Psoas muscle (tissue), 8 donors: ENCODE results near the gene MAN2A2. TPM values are rescaled to one million over a fixed set of nuclear protein-coding genes. Genes with fewer than 3 reads are reported as not detected.

Source experiments
- ATAC-seq, 4 donors: fragments of 200-7000 bp; cut with Tn5 transposase; one replicate each; pipeline ENCODE4 v1.9.1; 2020; ENCODE audit warnings: moderate library complexity in 3 of 4, mild to moderate bottlenecking in 2 of 4
- DNase-seq, 2 donors: peaks; one replicate each; pipeline ENCODE4 v3.0.0-alpha.2; 2020
- H3K27ac ChIP-seq: fragments of 200-600 bp; one replicate; pipeline ENCODE4 v1.8.0; 2022
- H3K27me3 ChIP-seq, 3 donors: fragments of 200-600 bp in 1 of 3; one replicate each; pipeline versions ENCODE4 v1.6.1 to v1.8.0; 2013 to 2022; ENCODE audit warnings: low read length in 2 of 3, mild to moderate bottlenecking in 2 of 3, moderate library complexity in 1 of 3; ENCODE audit not compliant: insufficient read depth in 3 of 3
- H3K36me3 ChIP-seq, 2 donors: fragments of 200-600 bp in 1 of 2; one replicate each; pipeline versions ENCODE4 v1.6.1 to v1.8.0; 2013 to 2022; ENCODE audit warnings: low read depth in 1 of 2, mild to moderate bottlenecking in 1 of 2, moderate library complexity in 1 of 2; ENCODE audit not compliant: insufficient read depth in 1 of 2
- H3K4me1 ChIP-seq: fragments of 200-600 bp; one replicate; pipeline ENCODE4 v1.8.0; 2022
- H3K4me3 ChIP-seq: fragments of 200-600 bp; one replicate; pipeline ENCODE4 v1.8.0; 2022; ENCODE audit warnings: mild to moderate bottlenecking
- H3K9me3 ChIP-seq: fragments of 200-600 bp; one replicate; pipeline ENCODE4 v1.8.0; 2022
- CTCF ChIP-seq: fragments of 200-600 bp; IDR thresholded peaks from one replicate; pipeline ENCODE4 v1.8.0; 2022; ENCODE audit warnings: antibody characterized with exemption
- WGBS, 3 donors: extraction: QIAGEN DNeasy Blood & Tissue Kit; methylation state at CpG; one replicate each; pipeline versions ENCODE4 v1.1.6 to v1.1.7; 2013; 5-methylcytosine and 5-hydroxymethylcytosine counted together
- intact Hi-C, 2 donors: fragments of 100-400 bp; cut with DNase I; formaldehyde crosslinking; loops; one replicate each; pipeline versions ENCODE4 v1.11.0 to v1.14.2; 2022
- polyA plus RNA-seq, 3 donors: library from polyadenylated mRNA; stranded (reverse); fragments of 200-250 nt; gene quantifications; one replicate each; pipeline ENCODE4 v1.2.3, GENCODE V29; 2013
- total RNA-seq, 4 donors: library from RNA; stranded (reverse); fragmentation: NEBNext Ultra II Directional in 2 of 4; extraction: Animal tissue kit (Norgen Biotek cat#: 25700) in 2 of 4; gene quantifications; one replicate each; pipeline versions ENCODE4 v1.2.1 to v1.2.4, GENCODE V29; 2021 to 2023
- donor health status: healthy with polysubstance abuse.
- donor health status: DM: no; HTN: no; CAD: no; lungs with moderate emphysema.
- donor health status: Bipolar disorder and iron deficiency.
- donor health status: healthy.
- donor health status: DM: yes; HTN: yes; CAD: no.
- donor health status: DM: no; HTN: no; CAD: no.
- donor health status: DM: no; HTN: no; CAD: no.
- donor health status: DM: yes; HTN: yes; CAD: no.

Gene MAN2A2
- total and polyA plus RNA-seq, 7 donors: 22.9 to 127 (median 111) TPM

DNA sequence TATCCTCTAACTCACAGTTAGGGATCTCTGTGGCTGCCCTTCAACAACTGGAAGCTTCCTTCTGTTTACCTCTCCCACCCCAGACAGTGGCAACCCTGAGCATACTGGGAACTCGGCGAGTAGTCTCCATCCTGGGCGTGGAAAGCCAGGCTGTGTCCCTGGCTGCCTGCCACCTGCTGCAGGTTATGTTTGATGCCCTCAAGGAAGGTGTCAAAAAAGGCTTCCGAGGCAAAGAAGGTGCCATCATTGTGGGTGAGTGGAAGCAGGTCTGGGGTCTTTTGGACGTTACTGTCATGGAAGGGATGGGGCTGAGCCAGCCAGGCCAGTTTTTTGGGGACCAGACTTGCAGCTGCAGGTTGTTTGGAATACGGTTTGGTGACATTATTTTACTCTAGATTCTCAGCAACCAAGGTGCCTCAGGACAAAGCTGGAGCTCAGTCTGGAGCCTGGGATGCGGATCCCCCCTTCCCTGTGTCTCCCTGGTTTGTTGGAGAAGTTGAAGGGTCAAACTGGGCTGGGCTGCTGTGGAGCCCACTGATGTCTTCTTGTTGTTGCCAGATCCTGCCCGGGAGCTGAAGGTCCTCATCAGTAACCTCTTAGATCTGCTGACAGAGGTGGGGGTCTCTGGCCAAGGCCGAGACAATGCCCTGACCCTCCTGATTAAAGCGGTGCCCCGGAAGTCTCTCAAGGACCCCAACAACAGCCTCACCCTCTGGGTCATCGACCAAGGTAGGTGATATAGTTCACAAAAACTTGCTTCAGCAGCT, 39.4 kb downstream of the MAN2A2 start:
- H3K9me3 ChIP-seq: no peaks in the 10 kb centered on the region
- WGBS, 3 donors: 89 to 92% (median 90%) methylated on average over 12 of the region's 12 CpGs
- ATAC-seq (no peak), DNase-seq (no peak)
- no peak overlapping the region for H3K27ac ChIP-seq
- peaks cover 3 to 100% of the 10 kb centered on the region in 2 donors for H3K36me3 ChIP-seq
- H3K27me3 ChIP-seq: no peaks in the 10 kb centered on the region
- intact Hi-C loops: no loop called here
- TF ChIP-seq CTCF: no peak
- no peak overlapping the region for H3K4me3 ChIP-seq
- no peaks in the 10 kb centered on the region for H3K4me1 ChIP-seq

- WGBS, 3 donors: 88 to 94% (median 93%) methylated on average over 7 of the region's 7 CpGs
Observed at GRCh38 chr15:90945091-90945490, 42.0 kb downstream of the MAN2A2 start.

GRCh38 chr15:90946538-90946937, 43.4 kb downstream of the MAN2A2 start:
- DNase-seq: no peak
- Histone ChIP-seq H3K4me1 (no peaks in the 10 kb centered on the region), H3K4me3 (no peak overlapping the region), H3K36me3 (peaks cover 2 to 100% of the 10 kb centered on the region in 2 donors), H3K27me3 (no peaks in the 10 kb centered on the region), H3K27ac (no peak overlapping the region), H3K9me3 (no peaks in the 10 kb centered on the region)
- intact Hi-C loops: no loop called here
- TF ChIP-seq CTCF: no peak
- 85 to 92% (median 87%) methylated on average over 16 of the region's 16 CpGs for WGBS, 3 donors
- no peak for ATAC-seq

More at GRCh38 chr15:90945091-90945490, 42.0 kb downstream of the MAN2A2 start:
- DNase-seq: no peak
- ATAC-seq: no peak
- Histone ChIP-seq H3K27ac (no peak overlapping the region), H3K36me3 (peaks cover 2 to 100% of the 10 kb centered on the region in 2 donors), H3K27me3 (no peaks in the 10 kb centered on the region), H3K9me3 (no peaks in the 10 kb centered on the region), H3K4me1 (no peaks in the 10 kb centered on the region), H3K4me3 (no peak overlapping the region)
- intact Hi-C loops: no loop called here
- no peak for TF ChIP-seq CTCF

DNA sequence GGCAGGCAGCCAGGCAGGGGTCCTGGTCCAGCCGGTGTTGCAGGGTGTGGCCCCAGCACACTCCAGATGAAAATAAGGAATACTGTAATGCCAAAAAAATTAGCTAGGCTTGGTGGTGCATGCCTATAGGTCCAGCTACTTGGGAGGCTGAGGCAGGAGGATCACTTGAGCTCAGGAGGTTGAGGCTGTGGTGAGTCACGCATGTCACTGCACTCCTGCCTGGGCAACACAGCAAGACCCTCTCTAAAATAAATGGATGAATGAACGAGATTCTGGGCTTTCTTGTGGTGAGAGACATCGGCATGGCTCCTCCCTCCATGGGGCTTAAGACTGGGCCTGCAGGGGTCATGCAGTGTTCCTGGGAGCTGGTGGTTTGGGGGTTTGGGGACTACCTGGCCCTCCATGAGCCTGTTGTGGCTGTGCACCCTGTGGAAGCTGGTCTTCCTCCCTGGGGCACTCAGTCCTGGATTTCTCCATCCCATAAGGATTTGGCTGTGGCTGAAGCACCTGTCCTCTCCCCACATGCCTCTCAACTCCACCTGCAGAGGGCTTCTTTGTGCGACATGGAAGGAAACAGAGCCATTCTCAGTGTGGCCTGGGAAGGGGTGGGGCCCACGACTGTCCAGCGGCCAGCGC, 44.0 kb downstream of the MAN2A2 start:
- no peaks in the 10 kb centered on the region for H3K4me1 ChIP-seq
- no peak overlapping the region for H3K4me3 ChIP-seq
- DNase-seq (no peak), ATAC-seq (no peak)
- H3K27ac ChIP-seq: no peak overlapping the region
- no peaks in the 10 kb centered on the region for H3K9me3 ChIP-seq
- TF ChIP-seq CTCF: no peak
- H3K36me3 ChIP-seq: peaks cover 2 to 100% of the 10 kb centered on the region in 2 donors
- no peaks in the 10 kb centered on the region for H3K27me3 ChIP-seq
- intact Hi-C loops: no loop called here
- WGBS, 3 donors: 79 to 85% (median 83%) methylated on average over 8 of the region's 8 CpGs
